ENCODE results near the gene SMPDL3A.

DNA sequence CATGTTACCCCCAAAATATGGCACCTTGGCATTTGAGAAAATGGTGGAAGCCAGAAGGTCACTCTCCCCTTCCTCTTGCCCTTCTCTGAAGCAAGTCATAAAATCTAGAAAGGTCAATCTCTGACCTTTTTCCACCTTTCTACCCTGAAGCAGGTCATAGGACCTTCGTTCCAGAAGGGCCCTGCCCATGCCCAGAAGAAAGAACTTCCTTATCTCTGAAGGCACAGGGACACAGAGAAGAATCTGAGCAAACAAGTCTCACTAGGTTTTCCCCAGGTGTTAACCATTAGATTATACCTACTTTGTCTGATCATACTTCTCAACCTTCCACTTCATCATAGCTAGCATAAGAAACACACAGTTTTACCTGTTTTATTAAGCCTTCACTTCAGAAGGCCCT lies 42.5 kb downstream of the SMPDL3A start:
- TF ChIP-seq, protein P1, sequence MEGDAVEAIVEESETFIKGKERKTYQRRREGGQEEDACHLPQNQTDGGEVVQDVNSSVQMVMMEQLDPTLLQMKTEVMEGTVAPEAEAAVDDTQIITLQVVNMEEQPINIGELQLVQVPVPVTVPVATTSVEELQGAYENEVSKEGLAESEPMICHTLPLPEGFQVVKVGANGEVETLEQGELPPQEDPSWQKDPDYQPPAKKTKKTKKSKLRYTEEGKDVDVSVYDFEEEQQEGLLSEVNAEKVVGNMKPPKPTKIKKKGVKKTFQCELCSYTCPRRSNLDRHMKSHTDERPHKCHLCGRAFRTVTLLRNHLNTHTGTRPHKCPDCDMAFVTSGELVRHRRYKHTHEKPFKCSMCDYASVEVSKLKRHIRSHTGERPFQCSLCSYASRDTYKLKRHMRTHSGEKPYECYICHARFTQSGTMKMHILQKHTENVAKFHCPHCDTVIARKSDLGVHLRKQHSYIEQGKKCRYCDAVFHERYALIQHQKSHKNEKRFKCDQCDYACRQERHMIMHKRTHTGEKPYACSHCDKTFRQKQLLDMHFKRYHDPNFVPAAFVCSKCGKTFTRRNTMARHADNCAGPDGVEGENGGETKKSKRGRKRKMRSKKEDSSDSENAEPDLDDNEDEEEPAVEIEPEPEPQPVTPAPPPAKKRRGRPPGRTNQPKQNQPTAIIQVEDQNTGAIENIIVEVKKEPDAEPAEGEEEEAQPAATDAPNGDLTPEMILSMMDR (IDR thresholded peaks at IDR 0.05) = no peak
- TF ChIP-seq POLR2AphosphoS5 (IDR thresholded peaks at IDR 0.05) = no peak

Measured in breast epithelium (tissue), 3 donors.